ENCODE measurements around the gene AJAP1.

Gene AJAP1

DNA sequence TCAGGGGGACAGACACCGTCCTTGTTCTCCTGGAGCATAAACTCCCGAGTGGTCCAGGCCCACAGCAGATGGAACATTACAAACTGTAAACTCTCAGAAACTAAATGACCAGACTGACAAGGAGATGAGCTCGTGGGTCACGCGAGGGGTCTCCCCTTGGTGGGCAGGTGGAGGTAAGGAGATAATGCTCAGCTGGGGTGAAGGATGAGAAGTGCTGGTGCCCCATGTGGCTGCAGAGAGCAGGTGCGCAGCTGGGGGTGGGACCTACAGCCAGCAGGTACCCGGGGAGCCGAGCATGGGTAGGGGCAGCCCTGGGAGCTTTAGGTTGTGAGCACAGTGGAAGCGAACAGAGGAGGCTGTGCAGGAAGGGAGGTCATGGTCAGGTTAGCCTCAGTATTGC is 40.1 kb downstream of the AJAP1 start:
- in situ Hi-C loops (cut with MboI; ENCODE audit: low pct_unique_long_range_greater_than_20kb, low sequenced_read_pairs, unreplicated experiment) = no loop called here
- no peak for DNase-seq (ENCODE audit: low spot score)
- TF ChIP-seq CTCF (IDR thresholded peaks at IDR 0.05; ENCODE audit: extremely low read depth, insufficient read depth, missing control alignments) = no peak

DNA sequence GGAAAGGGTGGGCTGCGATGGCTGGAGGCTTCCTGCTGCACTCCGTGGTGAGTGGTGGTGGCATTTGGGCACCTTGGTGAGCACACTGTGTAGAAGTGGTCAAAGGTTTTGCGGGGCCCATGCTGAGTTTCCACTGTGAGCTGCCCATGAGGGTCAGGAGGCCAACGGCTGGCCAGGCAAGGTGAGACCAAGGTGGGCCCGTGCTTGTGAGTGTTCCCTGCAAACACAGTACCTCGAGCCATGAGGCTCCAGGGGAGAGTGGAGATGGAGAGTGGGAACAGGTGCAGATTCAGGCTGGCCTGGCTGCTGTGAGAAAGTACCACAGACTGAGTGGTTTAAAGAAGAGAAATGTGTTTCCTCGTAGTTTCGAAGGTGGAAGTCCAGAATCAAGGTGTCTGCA is 40.8 kb downstream of the AJAP1 start:
- in situ Hi-C loops (cut with MboI; ENCODE audit: low pct_unique_long_range_greater_than_20kb, low sequenced_read_pairs, unreplicated experiment) = no loop called here
- no peak for TF ChIP-seq CTCF (IDR thresholded peaks at IDR 0.05; ENCODE audit: extremely low read depth, insufficient read depth, missing control alignments)
- DNase-seq (ENCODE audit: low spot score) = no peak

- TF ChIP-seq CTCF (IDR thresholded peaks at IDR 0.05; ENCODE audit: extremely low read depth, insufficient read depth, missing control alignments) = no peak
- in situ Hi-C loops (cut with MboI; ENCODE audit: low pct_unique_long_range_greater_than_20kb, low sequenced_read_pairs, unreplicated experiment) = no loop called here
- DNase-seq (ENCODE audit: low spot score) = no peak
Measured at GRCh38 chr1:4696161-4696745, 41.8 kb downstream of the AJAP1 start.

- in situ Hi-C loops (cut with MboI; ENCODE audit: low pct_unique_long_range_greater_than_20kb, low sequenced_read_pairs, unreplicated experiment) = no loop called here
Measured at GRCh38 chr1:4696753-4697152, 42.3 kb downstream of the AJAP1 start.

GRCh38 chr1:4697801-4698200 is 43.4 kb downstream of the AJAP1 start:
- in situ Hi-C loops (cut with MboI; ENCODE audit: low pct_unique_long_range_greater_than_20kb, low sequenced_read_pairs, unreplicated experiment) = no loop called here
- DNase-seq (ENCODE audit: low spot score) = no peak
- TF ChIP-seq CTCF (IDR thresholded peaks at IDR 0.05; ENCODE audit: extremely low read depth, insufficient read depth, missing control alignments) = no peak

More at GRCh38 chr1:4696753-4697152, 42.3 kb downstream of the AJAP1 start:
- DNase-seq (ENCODE audit: low spot score) = no peak
- TF ChIP-seq CTCF (IDR thresholded peaks at IDR 0.05; ENCODE audit: extremely low read depth, insufficient read depth, missing control alignments) = no peak

DNA sequence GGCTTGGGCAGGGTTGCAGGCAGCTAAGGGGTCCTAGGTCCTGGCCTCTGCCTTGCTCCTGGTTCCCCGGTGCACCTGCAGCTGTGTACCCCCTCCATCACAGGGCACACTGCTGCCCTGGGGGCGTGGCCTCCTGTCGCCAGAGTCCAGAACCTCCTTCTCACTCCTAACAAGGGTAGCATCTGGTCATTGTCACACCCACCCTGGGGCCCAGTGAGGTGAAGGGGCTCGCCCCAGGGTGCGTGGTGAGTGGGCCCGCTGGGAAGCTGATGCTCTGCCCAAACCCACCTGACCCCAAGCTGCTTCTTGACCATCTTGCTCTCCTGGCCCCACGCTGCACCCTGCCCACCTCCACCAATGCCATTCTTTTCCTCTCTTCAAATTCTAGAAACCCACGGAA is 44.5 kb downstream of the AJAP1 start:
- no peak for TF ChIP-seq CTCF (IDR thresholded peaks at IDR 0.05; ENCODE audit: extremely low read depth, insufficient read depth, missing control alignments)
- no peak for DNase-seq (ENCODE audit: low spot score)
- in situ Hi-C loops (cut with MboI; ENCODE audit: low pct_unique_long_range_greater_than_20kb, low sequenced_read_pairs, unreplicated experiment) = no loop called here
